ENCODE results near the gene SELENOW. TPM values are rescaled to one million over a fixed set of nuclear protein-coding genes. Genes with fewer than 3 reads are reported as not detected.

The SELENOW gene
- total and polyA plus RNA-seq, 2 of the 4 experiments (the other 2 are of a cell fraction): 61.3 to 217 TPM

DNA sequence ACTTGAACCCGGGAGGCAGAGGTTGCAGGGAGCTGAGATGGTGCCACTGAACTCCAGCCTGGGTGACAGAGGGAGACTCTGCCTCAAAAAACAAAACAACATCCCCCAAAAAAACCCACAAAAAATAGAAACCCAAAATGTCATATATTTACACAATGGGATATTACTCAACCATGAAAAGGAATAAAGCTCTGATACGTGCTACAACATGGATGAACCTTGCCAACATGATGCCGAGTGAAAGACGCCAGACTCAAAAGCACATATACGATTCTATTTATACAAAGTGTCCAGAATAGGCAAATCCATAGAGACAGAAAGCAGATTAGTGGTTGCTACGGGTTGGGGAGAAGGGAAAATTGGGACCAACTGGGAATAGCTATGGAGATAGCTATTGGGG lies 27.9 kb downstream of the SELENOW start:
- Histone ChIP-seq H3K23ac (ENCODE audit: low read depth, low read length) (no peak overlapping the region), H2AK5ac (ENCODE audit: low read depth, low read length) (no peak overlapping the region), H4K8ac (ENCODE audit: low read depth in 2 of 2, low read length in 2 of 2) (no peak overlapping the region), H3K9me1 (ENCODE audit: insufficient read depth, low read length) (no peaks in the 10 kb centered on the region), H4K20me1 (ENCODE audit: insufficient read depth, low read length) (no peaks in the 10 kb centered on the region; the same call in 1 of the 2 replicates), H3K4me1 (ENCODE audit: control insufficient read depth, insufficient read depth, low read length) (no peaks in the 10 kb centered on the region), H3K14ac (replicated peaks; ENCODE audit: low read depth, low read length) (no peak overlapping the region), H3K9ac (ENCODE audit: low read depth, low read length) (no peak overlapping the region), H4K5ac (ENCODE audit: low read depth, low read length) (no peak overlapping the region), H3K27me3 (ENCODE audit: control insufficient read depth, insufficient read depth, low read length) (no peaks in the 10 kb centered on the region; the same call in none of the 2 replicates), H2AK9ac (replicated peaks; ENCODE audit: low read depth, low read length, poor library complexity) (no peak overlapping the region), H3K18ac (ENCODE audit: low read depth, low read length) (no peak overlapping the region), H3K9me3 (ENCODE audit: control insufficient read depth, insufficient read depth, low read length) (no peaks in the 10 kb centered on the region), H2BK120ac (ENCODE audit: low read depth, low read length) (no peak overlapping the region), H3K4me2 (ENCODE audit: low read depth, low read length) (no peak overlapping the region), H3K4ac (ENCODE audit: low read depth, low read length) (no peak overlapping the region), H2BK5ac (ENCODE audit: low read depth, low read length, poor library complexity, severe bottlenecking) (no peak overlapping the region), H4K91ac (ENCODE audit: insufficient read depth, low read depth, low read length) (no peak overlapping the region), H2BK20ac (ENCODE audit: low read depth, low read length) (no peak overlapping the region), H3K79me1 (ENCODE audit: low read depth in 1 of 2, low read length in 2 of 2) (no peaks in the 10 kb centered on the region), H3K4me3 (ENCODE audit: insufficient read depth, low read depth, low read length) (no peak overlapping the region), H3K36me3 (ENCODE audit: control insufficient read depth, insufficient read depth, low read length) (no peaks in the 10 kb centered on the region), H3K27ac (ENCODE audit: insufficient read depth, low read length) (no peak overlapping the region), H3K56ac (ENCODE audit: extremely low read depth, insufficient read depth, low read length) (no peak overlapping the region), H2AFZ (replicated peaks; ENCODE audit: low read length, poor library complexity) (no peak overlapping the region), H2BK15ac (ENCODE audit: low read depth, low read length) (no peak overlapping the region)
- ATAC-seq (ENCODE audit: low read depth) (no peak), DNase-seq (no peak)
- in situ Hi-C loops (cut with MboI; ENCODE audit: low sequenced_read_pairs): no loop called here
- intact Hi-C loops (cut with micrococcal nuclease): no loop called here
- BruUV-seq (replicated peaks): no TSS peak
- ChIA-PET POLR2A (ENCODE audit: unreplicated experiment) (no interaction called here), CTCF (interaction anchor here (0.6 kb wide), 1 partner anchor 64 kb away, joined by 9 read pairs; no protein-coding TSS in a partner anchor)
- TF ChIP-seq, protein P1, sequence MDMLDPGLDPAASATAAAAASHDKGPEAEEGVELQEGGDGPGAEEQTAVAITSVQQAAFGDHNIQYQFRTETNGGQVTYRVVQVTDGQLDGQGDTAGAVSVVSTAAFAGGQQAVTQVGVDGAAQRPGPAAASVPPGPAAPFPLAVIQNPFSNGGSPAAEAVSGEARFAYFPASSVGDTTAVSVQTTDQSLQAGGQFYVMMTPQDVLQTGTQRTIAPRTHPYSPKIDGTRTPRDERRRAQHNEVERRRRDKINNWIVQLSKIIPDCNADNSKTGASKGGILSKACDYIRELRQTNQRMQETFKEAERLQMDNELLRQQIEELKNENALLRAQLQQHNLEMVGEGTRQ (IDR thresholded peaks at IDR 0.05; ENCODE audit: low read depth, low read length): no peak
- no peak for TF ChIP-seq CHD1 (IDR thresholded peaks at IDR 0.05; ENCODE audit: low read depth, low read length)
- TF ChIP-seq, protein P2, sequence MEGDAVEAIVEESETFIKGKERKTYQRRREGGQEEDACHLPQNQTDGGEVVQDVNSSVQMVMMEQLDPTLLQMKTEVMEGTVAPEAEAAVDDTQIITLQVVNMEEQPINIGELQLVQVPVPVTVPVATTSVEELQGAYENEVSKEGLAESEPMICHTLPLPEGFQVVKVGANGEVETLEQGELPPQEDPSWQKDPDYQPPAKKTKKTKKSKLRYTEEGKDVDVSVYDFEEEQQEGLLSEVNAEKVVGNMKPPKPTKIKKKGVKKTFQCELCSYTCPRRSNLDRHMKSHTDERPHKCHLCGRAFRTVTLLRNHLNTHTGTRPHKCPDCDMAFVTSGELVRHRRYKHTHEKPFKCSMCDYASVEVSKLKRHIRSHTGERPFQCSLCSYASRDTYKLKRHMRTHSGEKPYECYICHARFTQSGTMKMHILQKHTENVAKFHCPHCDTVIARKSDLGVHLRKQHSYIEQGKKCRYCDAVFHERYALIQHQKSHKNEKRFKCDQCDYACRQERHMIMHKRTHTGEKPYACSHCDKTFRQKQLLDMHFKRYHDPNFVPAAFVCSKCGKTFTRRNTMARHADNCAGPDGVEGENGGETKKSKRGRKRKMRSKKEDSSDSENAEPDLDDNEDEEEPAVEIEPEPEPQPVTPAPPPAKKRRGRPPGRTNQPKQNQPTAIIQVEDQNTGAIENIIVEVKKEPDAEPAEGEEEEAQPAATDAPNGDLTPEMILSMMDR (conservative IDR thresholded peaks at IDR 0.05; ENCODE audit: low read depth, low read length): no peak
- TF ChIP-seq RCOR1 (IDR thresholded peaks at IDR 0.05; ENCODE audit: insufficient replicate concordance, low read length): no peak
- no peak for TF ChIP-seq RAD21 (IDR thresholded peaks at IDR 0.05; ENCODE audit: low read length)
- no peak for TF ChIP-seq FOS (IDR thresholded peaks at IDR 0.05; ENCODE audit: low read depth, low read length)
- TF ChIP-seq SMC3 (IDR thresholded peaks at IDR 0.05; ENCODE audit: low read depth, low read length): no peak
- dilution Hi-C loops (cut with HindIII; ENCODE audit: low sequenced_read_pairs, unreplicated experiment): no loop called here
- 83% methylated on average over 2 of the region's 6 CpGs; no CpG with 5 or more reads in 1 of the 2 experiments for WGBS, 2 experiments (ENCODE audit: extremely low coverage in 2 of 2, insufficient read length in 1 of 2)

Data from IMR-90 (cell line).